ENCODE data around the gene HILPDA. TPM values are rescaled to one million over a fixed set of nuclear protein-coding genes. Genes with fewer than 3 reads are reported as not detected.

HILPDA gene
- total RNA-seq, 2 experiments from 2014 or later = 344 to 362 TPM

DNA sequence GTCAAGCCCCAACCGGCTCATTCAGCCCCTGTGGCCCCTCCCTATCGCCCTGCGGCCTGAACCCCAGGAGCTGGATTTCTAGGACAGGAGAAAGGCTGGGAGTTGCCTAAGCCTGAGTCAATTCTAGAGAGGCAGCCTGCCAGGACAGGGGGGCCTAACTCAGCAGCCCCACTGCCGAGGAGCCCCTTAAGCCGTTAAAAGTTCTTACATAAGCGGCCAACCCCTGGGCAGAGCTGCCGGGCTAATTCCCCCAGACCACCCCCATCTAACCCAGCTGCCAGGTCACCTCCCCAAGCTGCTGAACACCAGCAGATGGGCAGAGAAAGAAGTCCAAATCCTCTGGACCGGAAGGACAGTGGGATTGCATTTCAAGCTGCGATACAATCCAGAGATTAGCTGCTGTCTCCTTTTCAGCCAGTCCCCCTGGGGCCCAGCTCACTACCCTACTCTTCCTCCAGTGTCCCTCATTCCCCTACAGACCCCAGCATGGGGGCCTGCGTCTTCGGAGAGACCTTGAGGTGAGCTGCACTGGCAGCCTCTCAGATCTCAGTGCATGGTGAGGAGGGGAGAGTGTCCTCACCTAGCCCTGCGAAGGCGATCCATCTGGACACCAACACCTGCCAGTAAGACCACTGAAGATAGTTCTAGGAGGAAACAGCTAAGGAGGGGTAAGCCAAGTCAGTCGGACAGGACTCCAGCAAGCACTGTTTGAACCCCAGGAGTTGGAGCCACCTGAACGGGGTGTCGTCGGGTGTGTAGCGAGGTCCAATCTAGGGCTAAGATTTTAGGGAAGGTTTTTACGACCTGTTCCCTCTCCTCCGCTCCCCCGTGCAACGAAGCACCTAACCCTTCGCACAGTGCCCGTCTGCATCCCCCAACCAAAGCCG is 46.7 kb upstream of the HILPDA start:
- Mint-ChIP-seq H3K27ac (peak overlapping the region; percentile 59), H3K4me1 (ENCODE audit: low read depth) (peaks cover 25% of the 10 kb centered on the region)
- TF ChIP-seq CTCF (IDR thresholded peaks at IDR 0.05) = no peak

DNA sequence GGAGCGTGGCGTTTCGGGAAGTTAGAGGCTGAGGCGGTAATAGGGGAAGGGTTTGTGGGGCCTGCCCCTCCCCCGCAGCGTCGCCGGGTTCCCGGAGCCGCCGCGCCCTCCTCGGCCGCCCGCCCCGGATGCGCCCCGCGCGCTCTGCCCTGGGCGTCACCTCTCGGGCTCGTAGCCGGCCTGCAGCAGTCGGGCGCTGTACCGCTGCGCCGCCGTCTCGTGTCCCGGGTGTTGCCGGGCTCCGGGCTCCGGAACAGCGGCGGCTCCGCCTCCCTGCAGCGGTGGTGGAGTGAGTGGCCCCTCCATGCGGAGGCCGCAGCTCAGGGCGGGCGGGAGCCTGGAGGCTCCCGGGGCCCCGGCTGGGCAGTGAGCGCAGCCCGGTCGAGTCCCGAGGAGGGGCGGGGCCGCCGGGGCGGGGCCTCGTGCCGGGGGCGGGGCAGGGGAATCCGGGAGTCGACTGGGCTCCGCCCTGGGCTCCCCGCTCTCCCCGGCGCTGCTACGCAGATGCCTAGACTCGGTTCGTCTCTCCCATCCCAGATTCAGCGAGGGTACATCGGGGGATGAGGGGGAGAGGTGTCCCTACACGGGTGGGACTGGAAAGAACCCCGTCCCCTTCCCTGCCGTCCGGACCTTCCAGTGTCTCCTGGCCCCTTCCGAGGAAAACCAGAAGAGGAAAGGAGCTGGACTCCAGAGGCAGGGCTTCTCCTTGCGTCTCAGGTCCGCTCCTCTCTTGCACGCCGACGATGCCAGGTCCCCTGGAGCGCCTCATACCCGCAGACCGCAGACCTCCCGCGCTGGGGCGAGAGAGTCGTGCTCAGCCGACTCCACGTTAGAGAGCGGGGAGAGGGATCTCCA is 45.9 kb upstream of the HILPDA start, which contains the start of gene IMPDH1:
Gene IMPDH1 (minus strand): TSS at position 387 of the 855 bp plus-strand sequence. CDS start 81 bp downstream, at position 306.
- POLR2A ChIA-PET = interaction anchor here (0.6 to 1.6 kb wide), 3 partner anchors 65 to 458 kb away, joined by 3 to 4 read pairs (median 4); no protein-coding TSS in a partner anchor
- intact Hi-C loops (cut with micrococcal nuclease) = loop anchor here (10.0 kb wide), 1 partner anchor 45 kb away; the partner anchor contains the start of gene HILPDA

More for the DNA sequence above, 46.7 kb upstream of the HILPDA start:
- H3K36me3 Mint-ChIP-seq (ENCODE audit: low read depth) = peaks cover 4% of the 10 kb centered on the region
- intact Hi-C loops (cut with micrococcal nuclease) = loop anchor here (10.0 kb wide), 1 partner anchor 46 kb away; the partner anchor contains the start of gene HILPDA
- H3K4me3 Mint-ChIP-seq = peak overlapping the region; percentile 76
- CTCF ChIA-PET = interaction anchor here (1.1 to 13.5 kb wide), 8 partner anchors 10 to 66 kb away, joined by 3 to 256 read pairs (median 8); no protein-coding TSS in a partner anchor
- POLR2A ChIA-PET = interaction anchor here (0.6 to 1.6 kb wide), 4 partner anchors 15 to 459 kb away, joined by 3 to 4 read pairs (median 4); no protein-coding TSS in a partner anchor
- no peak for ATAC-seq
- no peaks in the 10 kb centered on the region for H3K9me3 Mint-ChIP-seq
- peaks cover 10% of the 10 kb centered on the region for H3K27me3 Mint-ChIP-seq
- DNase-seq = no peak

GRCh38 chr7:128410451-128410753 is 45.3 kb upstream of the HILPDA start:
- CTCF ChIA-PET = interaction anchor here (1.5 to 13.5 kb wide), 2 partner anchors 16 to 23 kb away, joined by 4 to 256 read pairs; no protein-coding TSS in a partner anchor
- Mint-ChIP-seq H3K4me3 (peak overlapping the region; percentile 76), H3K27ac (peak overlapping the region; percentile 42), H3K36me3 (ENCODE audit: low read depth) (no peaks in the 10 kb centered on the region), H3K27me3 (peaks cover 10% of the 10 kb centered on the region), H3K9me3 (no peaks in the 10 kb centered on the region), H3K4me1 (ENCODE audit: low read depth) (peaks cover 14% of the 10 kb centered on the region)
- intact Hi-C loops (cut with micrococcal nuclease) = no loop called here
- DNase-seq (no peak), ATAC-seq (no peak)
- POLR2A ChIA-PET = interaction anchor here (0.6 to 1.6 kb wide), 2 partner anchors 65 to 260 kb away, joined by 3 to 4 read pairs; no protein-coding TSS in a partner anchor
- TF ChIP-seq CTCF (IDR thresholded peaks at IDR 0.05) = no peak

More for the DNA sequence above, 45.9 kb upstream of the HILPDA start, which contains the start of gene IMPDH1:
- H3K27me3 Mint-ChIP-seq = peaks cover 10% of the 10 kb centered on the region
- no peak for TF ChIP-seq CTCF (IDR thresholded peaks at IDR 0.05)
- peak within 1 kb of the TSS; percentile 76 for H3K4me3 Mint-ChIP-seq
- peak within 1 kb of the TSS; percentile 59 for H3K27ac Mint-ChIP-seq
- H3K4me1 Mint-ChIP-seq (ENCODE audit: low read depth) = peaks cover 17% of the 10 kb centered on the region
- peaks cover 3% of the 10 kb centered on the region for H3K36me3 Mint-ChIP-seq (ENCODE audit: low read depth)
- ATAC-seq = peak; percentile 84
- CTCF ChIA-PET = interaction anchor here (1.1 to 13.5 kb wide), 8 partner anchors 9 to 65 kb away, joined by 3 to 256 read pairs (median 6); no protein-coding TSS in a partner anchor
- no peaks in the 10 kb centered on the region for H3K9me3 Mint-ChIP-seq
- peak; percentile 85 for DNase-seq

- no peaks in the 10 kb centered on the region for H3K9me3 Mint-ChIP-seq
- H3K27me3 Mint-ChIP-seq = peaks cover 10% of the 10 kb centered on the region
- ATAC-seq (no peak), DNase-seq (no peak)
- no peaks in the 10 kb centered on the region for H3K36me3 Mint-ChIP-seq (ENCODE audit: low read depth)
- no peak overlapping the region for H3K4me3 Mint-ChIP-seq
- TF ChIP-seq CTCF (IDR thresholded peaks at IDR 0.05) = no peak
- intact Hi-C loops (cut with micrococcal nuclease) = no loop called here
- H3K4me1 Mint-ChIP-seq (ENCODE audit: low read depth) = peaks cover 2% of the 10 kb centered on the region
- CTCF ChIA-PET = interaction anchor here (0.9 to 13.5 kb wide), 8 partner anchors 11 to 267 kb away, joined by 3 to 256 read pairs (median 15); no protein-coding TSS in a partner anchor
- no peak overlapping the region for H3K27ac Mint-ChIP-seq
- POLR2A ChIA-PET = interaction anchor here (1.3 to 1.7 kb wide), 2 partner anchors 10 to 45 kb away, joined by 5 to 6 read pairs; no protein-coding TSS in a partner anchor
Observed at GRCh38 chr7:128415217-128415785, 40.4 kb upstream of the HILPDA start.
